Muscle layer of colon (tissue), 2 donors: ENCODE data around the gene SMCO2.

Experiments used
- H3K27ac ChIP-seq: one replicate; pipeline ENCODE4 v1.7.0; 2013; ENCODE audit warnings: low read depth, mild to moderate bottlenecking, low read length, moderate library complexity
- H3K27me3 ChIP-seq, 2 donors: one replicate each; pipeline ENCODE4 v1.7.0; 2013; ENCODE audit warnings: low read length in 2 of 2, mild to moderate bottlenecking in 2 of 2; ENCODE audit not compliant: insufficient read depth in 2 of 2, control insufficient read depth in 1 of 2
- H3K36me3 ChIP-seq: one replicate; pipeline ENCODE4 v1.7.0; 2013; ENCODE audit warnings: mild to moderate bottlenecking, low read length; ENCODE audit not compliant: insufficient read depth
- H3K4me1 ChIP-seq: one replicate; pipeline ENCODE4 v1.7.0; 2013; ENCODE audit warnings: mild to moderate bottlenecking, low read length; ENCODE audit not compliant: insufficient read depth
- H3K4me3 ChIP-seq, 2 donors: one replicate each; pipeline ENCODE4 v1.7.0; 2013; ENCODE audit warnings: low read length in 2 of 2, low read depth in 1 of 2, mild to moderate bottlenecking in 1 of 2, moderate library complexity in 1 of 2
- H3K9ac ChIP-seq: one replicate; pipeline ENCODE4 v1.7.0; 2013; ENCODE audit warnings: low read length
- H3K9me3 ChIP-seq: one replicate; pipeline ENCODE4 v1.7.0; 2013; ENCODE audit warnings: mild to moderate bottlenecking, low read length
- donor health status: abdominal sarcoma.
- donor health status: Adenocarcinoma of cecum.

The SMCO2 gene

GRCh38 chr12:27548301-27549199, 102.0 kb downstream of the SMCO2 start:
- Histone ChIP-seq H3K27me3 (no peaks in the 10 kb centered on the region), H3K27ac (peak overlapping the region; percentile 12), H3K9me3 (no peaks in the 10 kb centered on the region), H3K4me3 (no peak overlapping the region), H3K36me3 (no peaks in the 10 kb centered on the region), H3K9ac (no peak overlapping the region), H3K4me1 (peaks cover 65% of the 10 kb centered on the region)

- Histone ChIP-seq H3K27ac (peak overlapping the region; percentile 12), H3K4me3 (peak overlapping the region in 1 of 2 donors; percentile 6), H3K9me3 (no peaks in the 10 kb centered on the region), H3K27me3 (no peaks in the 10 kb centered on the region), H3K36me3 (no peaks in the 10 kb centered on the region), H3K4me1 (peaks cover 72% of the 10 kb centered on the region), H3K9ac (no peak overlapping the region)
These were observed 102.8 kb downstream of the SMCO2 start for GRCh38 chr12:27549236-27549800.

- Histone ChIP-seq H3K36me3 (no peaks in the 10 kb centered on the region), H3K4me3 (peak overlapping the region in 1 of 2 donors; percentile 6), H3K4me1 (peaks cover 80% of the 10 kb centered on the region), H3K27ac (peak overlapping the region; percentile 10), H3K9me3 (no peaks in the 10 kb centered on the region), H3K27me3 (no peaks in the 10 kb centered on the region), H3K9ac (no peak overlapping the region)
These were observed 103.5 kb downstream of the SMCO2 start for GRCh38 chr12:27549801-27550652.

- no peak overlapping the region for H3K4me3 ChIP-seq
- H3K36me3 ChIP-seq, result no peaks in the 10 kb centered on the region
- H3K9ac ChIP-seq, result no peak overlapping the region
- H3K4me1 ChIP-seq, result peaks cover 81% of the 10 kb centered on the region
- no peaks in the 10 kb centered on the region for H3K27me3 ChIP-seq
- no peaks in the 10 kb centered on the region for H3K9me3 ChIP-seq
- peak overlapping the region; percentile 4 for H3K27ac ChIP-seq
These were observed 104.1 kb downstream of the SMCO2 start for GRCh38 chr12:27550653-27550975.

GRCh38 chr12:27551172-27551840, 104.8 kb downstream of the SMCO2 start:
- Histone ChIP-seq H3K4me1 (peaks cover 85% of the 10 kb centered on the region), H3K9ac (no peak overlapping the region)

More at GRCh38 chr12:27551172-27551840, 104.8 kb downstream of the SMCO2 start:
- Histone ChIP-seq H3K36me3 (no peaks in the 10 kb centered on the region), H3K27me3 (no peaks in the 10 kb centered on the region), H3K4me3 (no peak overlapping the region), H3K27ac (peak overlapping the region; percentile 18), H3K9me3 (no peaks in the 10 kb centered on the region)
